ENCODE measurements around the gene DYNLT3.
A peak's percentile ranks its signal among the peaks of the same experiment; 100 is the strongest.

The DYNLT3 gene

DNA sequence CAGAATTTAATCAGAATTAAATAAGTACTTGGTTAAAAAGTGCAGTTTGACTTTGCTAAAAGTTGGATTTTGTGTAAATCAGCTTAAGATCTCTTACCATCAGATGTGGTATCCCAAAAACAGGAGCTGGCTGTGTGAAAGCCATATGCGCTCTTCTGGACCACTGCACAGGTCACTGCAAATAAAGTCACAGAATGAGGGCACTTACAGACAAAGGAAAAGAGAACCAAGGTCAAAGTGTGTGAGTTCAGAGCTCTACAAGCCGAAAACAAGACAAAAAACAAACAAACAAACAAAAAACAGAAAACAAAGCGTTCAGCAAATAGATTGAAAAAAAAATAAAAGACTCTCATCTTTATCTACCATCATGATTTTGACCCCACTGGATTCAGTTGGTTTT is 6.4 kb downstream of the DYNLT3 start:
- DNase-seq, result no peak

DNA sequence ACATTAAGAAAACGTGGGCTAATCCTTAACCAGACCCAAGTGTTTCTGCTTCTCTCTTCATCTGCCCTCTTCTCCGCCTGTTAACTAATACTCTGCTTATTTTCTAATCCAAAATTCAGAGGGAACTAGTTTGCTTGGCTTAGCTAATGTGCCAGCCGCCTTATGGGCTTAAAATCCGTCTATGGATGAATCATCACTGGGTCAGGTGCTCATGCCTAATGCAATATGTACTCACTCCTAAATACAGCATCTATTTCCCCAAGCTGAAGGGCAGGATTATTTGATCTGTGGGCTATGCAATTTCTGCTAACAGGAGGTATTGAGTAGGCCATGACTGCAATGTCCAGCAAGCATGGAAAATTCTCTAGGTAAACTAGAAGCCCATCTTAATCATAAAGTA is 12.4 kb downstream of the DYNLT3 start:
- DNase-seq, result peak; percentile 6

DNA sequence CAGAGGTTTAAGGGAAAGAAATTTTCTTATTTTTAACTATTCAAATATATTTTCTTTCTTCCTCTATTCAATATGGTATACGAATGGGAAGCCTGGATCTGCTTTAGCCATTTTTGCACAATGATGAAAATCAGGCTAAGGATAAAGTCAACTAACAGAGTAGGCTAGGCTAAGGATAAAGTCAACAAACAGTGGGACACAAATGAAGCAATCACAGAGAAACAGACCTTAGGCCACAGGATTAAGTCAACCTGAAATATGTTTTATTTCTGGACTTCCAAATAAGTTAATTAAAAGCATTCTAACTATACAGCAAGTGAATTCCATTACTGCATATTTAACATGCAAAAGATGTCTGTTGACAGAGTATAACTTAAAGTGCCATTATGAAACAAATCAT is 17.0 kb downstream of the DYNLT3 start:
- peak; percentile 4 for DNase-seq

DNA sequence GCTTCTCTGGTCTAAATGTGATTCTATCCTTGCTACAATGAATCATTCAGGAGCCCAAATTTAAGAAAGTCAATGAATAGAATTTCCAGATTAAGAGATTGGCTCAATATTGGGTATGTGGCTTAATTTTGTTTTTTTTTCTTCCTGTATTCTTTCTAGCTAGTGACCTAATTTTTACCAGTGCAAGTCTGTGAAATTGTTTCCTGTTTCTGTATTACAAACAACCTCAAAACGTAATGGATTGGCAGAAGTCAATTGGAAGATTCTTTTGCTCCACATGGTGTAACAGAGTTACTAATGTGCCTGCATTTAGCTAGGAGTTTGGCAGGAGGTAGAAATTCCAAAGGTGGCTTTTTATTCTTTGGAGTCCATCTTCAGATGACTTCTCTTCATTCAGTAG is 17.6 kb downstream of the DYNLT3 start:
- DNase-seq, result no peak

DNA sequence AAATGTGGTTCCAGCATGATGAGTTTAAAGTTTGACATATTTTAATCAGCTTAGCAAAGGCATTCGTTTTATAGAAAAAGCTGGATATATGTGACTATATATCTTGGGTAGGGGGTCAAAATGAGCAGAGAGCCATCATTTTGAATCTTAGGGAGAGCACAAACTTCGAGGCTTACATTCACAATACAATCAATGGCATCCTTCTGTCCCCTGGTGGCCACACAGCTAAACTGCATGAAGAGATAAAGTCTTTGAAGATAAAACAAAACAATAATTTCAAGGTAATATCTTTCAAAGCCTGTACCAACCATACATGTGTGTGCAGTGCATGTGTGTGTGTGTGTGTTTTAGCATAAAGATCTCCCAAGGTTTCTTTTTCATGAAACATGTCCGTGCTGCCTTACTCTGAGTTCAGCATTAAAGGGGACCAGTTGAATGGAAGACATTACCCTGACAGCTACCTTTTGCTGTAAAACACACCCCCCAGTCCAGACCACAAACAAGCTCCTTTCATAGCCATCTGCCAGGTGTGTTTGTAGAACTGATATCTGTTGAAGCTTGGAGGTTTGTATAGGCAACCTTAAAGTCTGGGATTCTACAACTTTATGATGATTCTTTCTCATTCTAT is 22.0 kb downstream of the DYNLT3 start:
- DNase-seq, result peak; percentile 64

DNA sequence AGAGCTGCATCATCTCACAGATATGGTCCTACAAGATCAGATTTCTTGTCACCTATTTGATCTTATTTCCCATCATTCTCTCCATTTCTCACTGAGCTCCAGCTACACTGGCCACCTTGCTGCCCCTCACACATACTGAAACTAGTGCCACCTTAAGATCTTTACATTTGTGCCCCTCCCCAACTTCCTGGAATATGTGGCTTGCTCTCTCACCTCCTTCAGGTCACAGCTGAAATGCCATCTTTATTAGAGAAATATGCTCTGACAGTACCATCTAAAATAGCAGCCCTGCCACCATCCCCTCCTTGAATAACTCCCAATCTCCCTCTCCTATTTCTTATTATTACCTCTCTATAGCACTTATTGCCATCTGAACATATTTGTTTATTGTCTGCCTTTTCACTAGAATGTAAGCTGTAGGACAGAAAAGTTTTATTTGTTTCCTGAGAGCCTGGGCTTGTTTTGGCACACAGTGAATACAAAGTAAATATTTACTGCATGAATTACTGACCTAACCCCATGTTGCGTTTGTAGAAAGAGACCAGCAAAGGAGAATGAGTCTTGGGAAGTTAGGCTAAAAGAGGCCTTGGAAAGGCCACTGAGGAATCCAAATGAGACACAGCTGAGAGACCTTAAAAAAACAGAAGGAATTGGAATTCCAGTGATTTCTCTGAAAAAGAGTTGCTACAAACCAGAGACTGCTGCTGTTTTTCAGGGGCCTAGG is 22.7 kb downstream of the DYNLT3 start:
- DNase-seq, result peak; percentile 64

DNA sequence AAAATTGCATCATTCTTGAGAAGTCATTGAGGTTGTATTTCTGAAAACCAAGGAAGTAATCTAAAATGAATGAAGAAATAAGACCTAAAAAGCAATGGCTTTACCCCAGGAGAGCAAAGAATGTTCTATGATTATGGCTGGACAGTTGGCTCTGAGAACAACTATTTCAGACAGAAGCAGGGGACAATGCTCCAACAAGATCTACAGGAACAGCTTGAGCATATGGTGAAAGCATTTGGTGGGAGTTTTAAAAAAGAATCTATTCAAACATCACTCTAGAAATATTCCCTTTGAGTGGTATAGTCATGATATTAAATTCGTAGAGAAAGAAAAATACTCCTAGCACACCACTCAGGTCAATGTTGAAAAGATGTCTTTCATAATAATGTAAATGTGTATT is 26.7 kb downstream of the DYNLT3 start:
- DNase-seq, result no peak

DNA sequence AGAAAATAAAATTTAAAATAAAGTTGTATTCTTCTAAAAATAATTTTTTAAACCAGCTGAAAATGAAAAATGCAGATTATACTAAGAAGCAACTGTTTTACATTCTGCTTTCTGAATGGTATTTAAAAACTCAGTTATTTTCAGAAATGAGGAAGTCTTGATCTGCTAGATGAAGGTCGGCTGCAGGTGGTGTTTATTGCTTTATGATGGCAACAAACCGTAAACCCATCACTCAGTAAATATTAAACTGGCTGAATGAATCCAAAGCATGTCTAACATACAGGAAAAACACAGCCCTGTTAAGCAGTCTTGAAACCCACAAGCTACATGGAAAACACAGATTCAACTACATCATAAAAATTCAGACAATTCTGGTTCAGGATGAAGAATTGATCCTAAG is 29.3 kb downstream of the DYNLT3 start:
- DNase-seq, result peak; percentile 28

DNA sequence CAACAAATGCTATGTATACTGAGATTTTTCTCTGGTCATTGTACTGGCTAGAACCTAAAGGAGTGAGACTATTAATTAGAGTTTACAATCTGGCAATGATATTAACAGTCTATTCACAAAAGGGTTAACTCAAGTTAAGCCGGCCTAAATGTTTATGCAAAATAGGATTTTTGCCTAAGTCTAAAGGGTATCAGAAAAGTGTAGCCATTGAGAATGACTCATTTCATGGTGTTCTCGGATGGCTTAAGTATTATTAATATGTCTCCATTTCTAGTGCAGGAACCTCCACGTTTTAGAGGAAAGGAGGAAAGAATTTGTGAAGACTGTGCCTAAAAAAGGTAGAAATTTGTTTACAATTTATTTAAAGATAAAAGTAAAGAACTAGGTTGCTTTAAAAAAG is 29.8 kb downstream of the DYNLT3 start:
- DNase-seq, result no peak

DNA sequence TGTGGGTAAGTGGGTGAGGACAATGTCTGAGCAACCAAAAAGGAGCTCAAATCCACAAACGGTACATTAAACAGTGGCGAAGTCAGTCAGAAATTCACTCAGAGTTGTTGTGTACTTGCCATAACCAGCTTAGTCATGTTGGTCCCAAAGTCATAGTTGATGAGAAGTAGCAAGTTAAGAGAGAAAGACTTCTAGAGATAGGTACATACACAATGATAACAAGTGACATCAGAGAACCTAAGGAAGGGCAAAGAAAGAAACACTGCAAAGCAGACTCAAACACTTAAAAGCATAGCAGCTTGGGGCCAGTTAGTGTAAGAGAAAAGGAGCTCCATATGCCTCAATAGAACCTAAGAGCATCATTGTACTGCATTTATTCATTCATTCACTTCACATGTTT is 30.2 kb downstream of the DYNLT3 start:
- no peak for DNase-seq

DNA sequence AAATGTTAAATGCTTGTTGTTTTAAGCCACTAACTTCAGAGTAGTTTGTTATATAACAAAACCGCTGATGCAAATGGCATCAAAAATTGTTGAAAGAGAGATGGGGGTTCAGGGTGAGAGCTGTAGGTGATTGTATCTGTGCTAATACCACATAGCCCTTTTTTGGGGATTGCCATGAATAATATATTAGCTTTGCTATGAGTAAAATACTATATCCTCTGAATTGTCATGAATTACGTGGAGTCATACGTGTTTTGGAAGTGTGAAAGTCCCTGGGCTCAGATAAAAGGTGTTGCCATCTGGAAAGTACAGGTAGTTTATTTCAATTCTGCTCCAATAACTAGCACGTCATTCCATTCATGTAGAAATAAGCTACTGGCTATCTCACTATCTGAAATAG is 30.6 kb downstream of the DYNLT3 start:
- no peak for DNase-seq

DNA sequence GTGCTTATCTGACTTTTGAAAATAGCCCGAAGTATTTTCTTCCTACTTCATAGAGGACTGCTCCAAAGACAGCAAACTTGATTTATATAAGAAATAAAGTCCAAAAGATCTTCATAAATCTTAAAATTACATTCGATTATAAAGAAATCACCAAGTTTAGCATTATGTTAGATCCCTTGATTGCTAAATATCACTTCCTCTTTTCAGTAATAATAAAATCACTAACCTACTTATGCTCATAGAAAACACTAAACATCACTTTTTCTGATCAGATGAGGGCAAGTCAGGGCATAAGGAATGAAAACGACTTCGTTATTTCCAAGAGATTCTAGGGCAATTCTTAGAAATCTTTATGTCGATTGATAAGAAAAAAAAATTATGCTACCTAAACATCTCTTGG is 32.0 kb downstream of the DYNLT3 start:
- no peak for DNase-seq

DNA sequence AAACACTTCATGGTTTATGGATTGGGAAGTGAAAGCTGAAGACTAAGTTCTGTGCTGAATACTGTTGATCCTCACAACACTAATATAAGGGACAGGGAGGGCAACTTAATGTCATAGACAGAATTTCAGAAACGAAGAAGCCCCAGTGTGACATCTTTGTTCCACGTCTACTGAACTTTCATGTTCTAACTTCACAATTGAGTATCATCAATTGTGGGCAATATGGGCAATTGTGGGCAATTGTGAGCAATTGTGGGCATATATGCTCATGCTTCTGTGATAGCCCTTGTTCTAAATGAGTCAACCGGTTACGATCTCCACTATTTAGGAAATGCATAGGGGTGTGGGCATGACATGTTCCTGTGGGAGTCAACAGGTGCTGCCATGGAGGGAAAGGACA is 33.8 kb downstream of the DYNLT3 start:
- no peak for DNase-seq

DNA sequence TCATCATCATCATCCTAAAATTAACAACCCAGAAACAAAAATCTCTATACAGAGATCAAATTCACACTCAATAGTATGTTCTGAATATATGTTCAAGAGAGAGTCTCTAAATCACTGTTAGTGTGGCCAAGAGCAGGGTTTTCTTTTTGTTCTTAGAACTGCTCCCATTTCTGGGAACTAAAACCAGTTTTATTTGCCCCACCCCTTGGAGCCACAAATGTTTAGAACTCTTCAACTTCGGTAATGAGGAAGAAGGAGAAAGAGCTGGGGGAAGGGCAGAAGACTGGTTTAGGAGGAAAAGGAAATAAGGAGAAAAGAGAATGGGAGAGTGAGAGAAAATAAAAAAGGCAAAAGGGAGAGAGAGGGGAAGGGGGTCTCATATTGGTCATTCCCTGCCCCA is 35.3 kb downstream of the DYNLT3 start:
- DNase-seq, result no peak

DNA sequence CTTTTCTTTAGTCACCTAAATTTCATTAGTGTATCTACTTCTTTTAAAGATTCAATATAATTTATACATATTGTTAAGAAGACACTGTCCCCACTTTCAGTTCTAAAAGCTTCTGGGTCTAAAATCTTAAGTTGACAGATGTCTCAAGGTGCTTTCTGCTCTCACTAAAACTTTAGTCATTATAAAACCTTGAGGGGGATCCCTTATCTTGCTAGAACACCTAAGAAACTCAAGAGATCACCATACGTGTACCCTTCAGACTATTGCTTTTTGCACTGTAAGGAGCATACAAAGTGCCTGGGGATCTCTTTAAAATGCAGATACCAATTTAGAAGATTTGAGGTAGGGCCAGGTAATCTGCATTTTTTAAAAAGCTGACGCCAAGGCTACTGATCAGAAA is 37.4 kb downstream of the DYNLT3 start:
- no peak for DNase-seq

DNA sequence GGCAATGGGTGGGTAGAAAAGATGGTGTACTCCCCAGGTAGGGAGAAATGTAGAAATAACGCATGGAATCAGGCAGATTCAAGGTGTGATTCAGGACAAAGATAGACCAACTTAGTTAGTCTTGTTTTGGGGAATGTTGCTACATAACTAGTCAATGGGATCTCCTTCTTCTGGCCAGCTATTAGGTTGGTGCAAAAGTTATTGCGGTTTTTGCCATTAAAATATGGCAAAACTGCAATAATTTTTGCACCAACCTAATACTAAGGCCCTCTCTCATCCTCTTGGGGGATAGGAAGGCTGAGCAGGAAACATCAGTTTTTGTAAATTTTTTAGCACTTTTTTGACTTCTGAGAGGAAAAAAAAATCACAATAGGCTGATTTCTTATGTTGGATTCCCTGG is 44.3 kb downstream of the DYNLT3 start:
- no peak for DNase-seq

DNA sequence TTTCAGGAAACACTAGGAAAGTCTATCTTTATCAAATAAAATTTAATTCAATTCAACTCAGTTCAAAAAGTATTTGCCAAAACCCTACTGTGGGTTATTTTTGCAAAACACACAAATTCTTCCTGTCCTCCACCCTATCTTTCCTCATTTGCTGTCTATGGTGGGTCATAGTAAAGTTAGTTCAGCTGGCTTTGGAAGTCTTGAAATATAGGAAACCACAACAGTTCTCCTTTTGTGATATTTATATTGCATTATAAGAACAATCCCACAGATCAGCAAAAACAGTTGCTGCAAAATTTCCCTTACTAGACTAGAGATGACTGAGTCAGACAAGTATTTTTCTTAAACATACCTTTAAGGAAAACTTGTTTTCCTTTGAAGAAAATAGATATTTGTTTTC is 45.3 kb downstream of the DYNLT3 start:
- no peak for DNase-seq

DNA sequence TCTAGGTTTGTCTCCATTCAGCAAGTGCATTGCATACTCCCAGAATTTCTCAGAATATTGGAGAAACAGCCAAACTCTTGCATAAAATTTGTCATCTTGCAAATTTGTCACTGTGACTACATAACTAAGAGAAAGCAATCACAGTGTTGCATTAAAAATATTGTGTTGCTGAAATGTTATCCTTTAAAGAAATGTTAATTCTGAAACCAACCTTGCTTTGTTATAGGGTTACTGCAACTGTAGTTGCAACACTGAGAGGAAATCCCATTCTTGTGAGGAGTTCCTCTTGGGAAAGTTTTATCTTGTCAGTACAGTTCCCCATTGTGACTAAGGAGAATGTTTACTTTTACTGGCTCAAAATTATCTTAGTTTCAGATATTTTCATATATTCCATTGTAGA is 46.7 kb downstream of the DYNLT3 start:
- no peak for DNase-seq

DNA sequence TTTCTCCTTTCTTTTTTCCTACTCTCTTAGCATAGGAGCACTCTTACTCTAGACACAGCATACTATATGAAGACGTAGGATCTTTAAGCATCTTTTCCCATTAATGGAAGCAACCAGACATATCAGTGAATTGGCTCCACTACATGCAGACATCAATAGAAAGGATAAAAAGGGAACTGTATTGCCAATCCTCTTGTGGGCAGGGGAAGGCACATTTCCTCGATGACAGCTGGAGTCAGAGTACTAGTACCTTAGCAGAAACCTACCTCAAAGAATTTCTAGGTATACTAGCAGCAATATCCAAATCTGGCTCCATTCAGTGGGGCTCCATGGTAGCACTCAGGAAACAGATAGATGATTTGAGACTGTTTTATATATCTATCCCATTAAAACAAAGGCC is 47.4 kb downstream of the DYNLT3 start:
- DNase-seq, result no peak

DNA sequence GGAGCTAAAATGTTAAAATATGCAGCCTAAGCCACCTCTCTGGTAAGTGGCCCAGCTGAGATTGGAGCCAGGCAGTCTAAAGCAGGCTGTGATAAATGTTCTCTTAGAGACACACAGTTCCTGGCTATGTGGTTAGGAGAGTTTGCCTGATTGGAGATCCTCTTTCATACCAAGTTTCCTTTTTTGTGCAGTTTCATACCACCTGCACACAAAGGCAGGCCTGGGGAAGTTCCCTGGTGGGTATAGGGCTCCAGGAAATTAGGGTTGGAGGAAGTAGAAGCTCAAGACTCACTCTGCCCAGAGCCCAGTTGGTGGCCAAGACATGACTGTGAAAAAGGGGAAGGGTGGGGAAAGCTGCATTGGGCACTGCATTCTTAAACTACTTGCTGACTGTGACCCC is 50.6 kb downstream of the DYNLT3 start:
- DNase-seq, result no peak

DNA sequence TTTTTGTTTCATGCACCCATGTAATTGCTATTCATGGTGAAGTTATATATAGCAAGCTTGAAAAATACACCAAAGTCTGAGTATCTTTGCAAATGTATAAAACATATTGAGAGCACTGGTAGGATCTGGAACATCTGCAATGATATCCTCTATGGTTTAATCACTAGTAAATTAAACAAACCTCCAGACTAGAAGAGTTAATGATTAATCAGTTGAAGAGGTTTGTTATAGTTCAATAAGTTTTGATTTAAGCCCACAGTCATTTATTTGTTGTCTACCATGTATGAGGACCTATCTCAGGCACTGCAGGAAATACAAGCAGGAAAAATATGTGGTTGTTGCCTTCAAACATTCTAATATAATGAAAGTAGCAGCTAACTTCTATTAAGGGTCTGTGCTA is 51.1 kb downstream of the DYNLT3 start:
- DNase-seq, result no peak

Data from NCI-H69 (cell line).